Gastroesophageal sphincter (tissue), 3 donors: Measurements from ENCODE around the gene NLRP12.

Experiments
- CTCF ChIP-seq, 4 experiments: fragments of 200-600 bp in 2 of 4; fragments of 450-650 bp in 2 of 4; sonication (generic) in 1 of 4; IDR thresholded peaks; one replicate each; pipeline ENCODE4 v1.5.1; 2017 to 2019; ENCODE audit warnings: antibody characterized with exemption in 4 of 4, mild to moderate bottlenecking in 2 of 4, moderate library complexity in 2 of 4
- EP300 ChIP-seq: sonication (generic); formaldehyde crosslinking; IDR thresholded peaks from one replicate; pipeline ENCODE4 v1.6.1; 2017; ENCODE audit warnings: antibody characterized with exemption, mild to moderate bottlenecking
- POLR2AphosphoS5 ChIP-seq: sonication (generic); formaldehyde crosslinking; IDR thresholded peaks from one replicate; pipeline ENCODE4 v1.6.1; 2017; ENCODE audit warnings: antibody characterized with exemption

GRCh38 chr19:53810187-53810546 lies 13.9 kb downstream of the NLRP12 start:
- TF ChIP-seq CTCF (IDR thresholded peaks at IDR 0.05) (no peak), POLR2AphosphoS5 (no peak), EP300 (no peak)
